NCI-H2171 (cell line): ENCODE data around the gene AGPAT3.
"Not testable (repeated sequence)": the region's sequence is repeated elsewhere in the genome, so short reads cannot be mapped to it uniquely, and the experiment has no call there.

Experiments
- DNase-seq: peaks from one replicate; lab custom pipeline; 2025; lab: John Stamatoyannopoulos, UW

Gene AGPAT3

GRCh38 chr21:43835050-43835449 is 30.0 kb upstream of the AGPAT3 start:
- no peak for DNase-seq

GRCh38 chr21:43835861-43836260 is 29.2 kb upstream of the AGPAT3 start:
- no peak for DNase-seq

- no peak for DNase-seq
Measured at GRCh38 chr21:43836616-43837015, 28.4 kb upstream of the AGPAT3 start.

- DNase-seq: no peak
Measured at GRCh38 chr21:43840259-43840658, 24.8 kb upstream of the AGPAT3 start.

GRCh38 chr21:43842742-43843141 is 22.3 kb upstream of the AGPAT3 start:
- no peak for DNase-seq

DNA sequence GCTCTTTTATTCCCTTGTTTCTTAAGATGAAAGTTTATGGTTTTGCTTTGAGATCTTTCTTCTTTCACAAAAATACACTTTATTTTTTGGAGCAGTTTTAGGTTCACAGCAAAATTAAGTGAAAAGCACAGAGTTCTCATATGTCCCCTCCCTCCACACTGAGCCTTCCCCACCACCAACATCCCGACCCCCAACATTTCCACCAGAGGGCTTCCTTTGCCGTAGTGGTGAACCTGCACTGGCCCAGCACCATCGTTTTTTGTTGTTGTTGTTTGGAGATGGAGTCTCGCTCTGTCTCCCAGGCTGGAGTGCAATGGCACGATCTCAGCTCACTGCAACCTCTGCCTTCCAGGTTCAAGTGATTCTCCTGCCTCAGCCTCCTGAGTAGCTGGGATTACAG is 20.1 kb upstream of the AGPAT3 start:
- not testable (repeated sequence) for DNase-seq

DNA sequence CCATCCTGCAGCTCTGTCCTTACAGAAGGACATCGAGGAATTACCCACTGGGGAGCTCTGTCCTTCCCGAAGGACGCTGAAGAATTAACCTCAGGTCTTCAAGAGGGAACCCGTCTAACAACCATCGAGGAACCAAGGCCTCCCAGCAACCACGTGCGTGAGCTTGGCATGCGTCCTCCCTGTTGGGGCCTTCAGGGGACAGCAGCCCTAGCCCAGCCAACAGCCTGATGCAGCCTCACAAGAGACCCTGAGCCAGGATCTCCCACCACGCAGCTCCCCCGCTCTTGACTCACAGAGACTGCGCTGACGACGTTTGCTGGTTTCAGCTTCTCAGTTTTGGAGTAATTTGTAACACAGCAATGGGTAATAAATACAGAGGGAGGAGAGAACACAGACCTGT is 19.6 kb upstream of the AGPAT3 start:
- no peak for DNase-seq

GRCh38 chr21:43846430-43846829 is 18.6 kb upstream of the AGPAT3 start:
- no peak for DNase-seq

GRCh38 chr21:43847301-43847700 is 17.7 kb upstream of the AGPAT3 start:
- no peak for DNase-seq

DNA sequence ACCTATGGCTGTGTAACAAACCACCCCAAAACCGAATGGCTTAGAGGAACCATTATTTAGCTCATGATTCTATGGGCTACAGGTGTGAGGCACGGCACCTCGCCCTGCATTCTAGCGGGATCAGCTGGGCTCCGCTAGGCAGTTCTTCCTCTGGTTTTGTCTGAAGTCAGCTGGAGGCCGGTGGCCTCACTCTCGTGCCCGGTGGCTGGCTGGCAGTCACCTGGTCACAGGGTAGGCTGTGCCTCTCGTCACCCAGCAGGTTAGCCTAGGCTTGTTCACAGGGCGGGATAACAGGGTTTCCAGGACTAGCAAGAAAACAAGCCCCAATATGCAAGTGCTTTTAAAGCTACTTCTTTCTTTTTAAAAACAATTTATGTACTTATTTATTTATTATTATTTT is 16.3 kb upstream of the AGPAT3 start:
- no peak for DNase-seq

DNA sequence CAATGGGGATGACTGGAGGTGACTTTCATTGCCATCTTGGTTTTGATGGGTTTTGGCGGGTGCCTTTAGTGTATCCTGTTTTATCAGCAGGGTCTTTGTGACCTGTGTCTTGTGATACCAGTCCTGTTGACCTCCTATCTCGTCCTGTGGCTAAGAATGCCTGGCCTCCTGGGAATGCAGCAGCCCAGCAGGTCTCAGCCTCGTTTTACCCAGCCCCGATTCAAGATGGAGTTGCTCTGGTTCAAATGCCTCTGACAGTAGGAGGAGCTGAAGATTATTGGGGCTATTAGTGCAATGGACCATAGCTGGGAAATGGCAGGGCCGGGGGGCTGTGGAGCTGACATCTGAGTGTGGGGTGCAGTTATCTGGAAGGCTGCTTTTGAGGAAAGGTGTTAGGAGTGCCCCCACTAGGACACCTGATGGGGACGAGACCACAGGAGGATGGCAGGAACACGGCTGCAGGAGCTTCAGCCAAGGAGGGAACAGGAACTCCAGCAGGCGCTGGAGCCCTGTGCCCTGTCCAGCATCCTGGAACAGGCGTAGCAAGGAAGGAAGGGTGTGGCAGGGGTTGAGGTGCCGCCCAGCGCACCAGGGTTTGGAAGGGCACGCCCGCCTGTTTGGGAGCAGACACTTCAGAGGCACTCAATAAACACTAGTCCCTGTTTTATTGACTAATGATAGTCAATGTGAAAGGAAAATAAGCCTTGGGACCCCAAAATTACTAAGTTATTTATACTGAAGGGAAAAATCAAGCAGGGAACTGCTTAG is 15.3 kb upstream of the AGPAT3 start:
- DNase-seq: no peak

DNA sequence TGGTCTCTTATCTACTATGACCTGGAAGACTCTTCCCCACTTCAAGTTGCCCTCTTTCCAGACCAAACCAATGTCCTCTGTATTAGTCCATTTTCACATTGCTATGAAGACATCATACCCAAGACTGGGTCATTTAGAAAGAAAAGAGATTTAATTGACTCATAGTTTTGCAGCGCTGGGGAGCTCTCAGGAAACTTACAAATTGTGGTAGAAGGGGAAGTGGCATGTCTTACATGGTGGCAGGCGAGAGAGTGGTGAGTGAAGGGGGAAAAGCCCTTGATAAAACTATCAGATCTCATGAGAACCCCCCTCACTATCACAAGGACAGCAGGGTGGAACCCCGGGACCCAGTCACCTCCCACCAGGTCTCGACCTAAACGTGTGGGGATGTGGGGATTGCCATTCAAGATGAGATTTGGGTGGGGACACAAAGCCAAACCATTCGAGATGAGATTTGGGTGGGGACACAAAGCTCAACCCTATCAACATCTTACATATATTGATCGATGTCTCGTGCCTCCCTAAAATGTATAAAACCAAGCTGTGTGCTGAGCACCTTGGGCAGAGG is 14.2 kb upstream of the AGPAT3 start:
- no peak for DNase-seq

DNA sequence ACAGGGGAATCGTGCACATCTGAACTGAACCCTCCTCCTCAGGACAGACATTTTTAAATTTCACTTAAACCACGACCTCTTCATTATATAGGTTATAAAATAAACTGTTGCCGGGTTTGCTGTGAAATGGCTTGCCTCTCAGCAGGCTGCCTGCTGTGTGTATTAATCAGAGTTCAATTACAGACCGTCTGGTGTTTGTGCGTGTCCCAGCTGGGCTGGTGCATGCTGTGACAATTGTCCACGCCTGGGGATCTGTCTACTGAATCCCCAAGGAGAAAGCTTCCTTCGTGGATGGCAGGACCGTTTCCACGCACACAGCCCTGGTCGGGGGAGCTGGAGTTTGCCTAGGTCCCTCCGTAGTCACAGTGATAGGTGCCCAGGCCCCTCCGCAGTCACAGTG is 13.4 kb upstream of the AGPAT3 start:
- peak; percentile 68 for DNase-seq

- DNase-seq: peak; percentile 81
Measured at GRCh38 chr21:43853851-43854772, 10.9 kb upstream of the AGPAT3 start.

GRCh38 chr21:43854773-43855633 is 10.0 kb upstream of the AGPAT3 start:
- DNase-seq: no peak

- DNase-seq: no peak
Measured at GRCh38 chr21:43855955-43856354, 9.1 kb upstream of the AGPAT3 start.

DNA sequence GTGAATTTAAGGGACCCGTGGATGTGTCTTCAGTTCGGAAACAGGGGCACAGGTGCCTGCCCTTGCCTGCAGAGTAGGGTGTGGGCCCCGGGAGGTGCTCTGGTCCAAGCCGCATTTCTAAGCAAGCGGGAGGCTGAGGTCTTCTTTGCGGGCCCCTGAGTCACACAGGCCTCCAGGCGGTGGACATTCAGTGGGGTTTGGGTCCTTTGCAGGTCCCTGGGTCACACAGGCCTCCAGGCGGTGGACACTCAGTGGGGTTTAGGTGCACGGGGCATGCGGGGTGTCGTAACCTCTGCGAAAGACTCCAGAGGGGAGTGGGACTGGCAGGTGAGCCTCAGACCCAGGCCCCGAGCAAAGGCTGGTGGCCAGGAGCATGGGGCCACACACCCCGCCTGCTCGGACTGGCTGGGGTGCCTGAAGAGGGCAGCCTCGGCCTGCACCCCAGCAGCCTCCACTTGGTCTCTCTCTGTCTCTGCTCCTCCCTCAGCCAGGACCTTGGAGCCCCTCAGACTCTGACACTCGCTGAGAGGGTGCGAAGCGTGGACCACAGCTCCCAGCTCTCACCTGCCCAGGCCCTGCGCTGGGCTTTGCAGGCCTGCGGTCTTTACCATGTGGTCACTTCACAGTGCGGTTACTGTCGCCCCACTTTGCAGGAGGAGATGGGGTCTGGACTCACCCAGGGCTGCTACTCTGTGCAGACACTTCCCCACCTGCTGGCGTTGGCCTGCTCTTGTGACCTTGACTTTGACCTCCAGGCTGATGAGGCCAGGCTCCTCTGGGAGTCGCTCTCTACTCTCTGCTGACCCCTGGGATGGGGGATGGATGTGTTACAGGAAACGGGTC is 6.0 kb upstream of the AGPAT3 start:
- no peak for DNase-seq

- no peak for DNase-seq
Measured at GRCh38 chr21:43859747-43860214, 5.2 kb upstream of the AGPAT3 start.

DNA sequence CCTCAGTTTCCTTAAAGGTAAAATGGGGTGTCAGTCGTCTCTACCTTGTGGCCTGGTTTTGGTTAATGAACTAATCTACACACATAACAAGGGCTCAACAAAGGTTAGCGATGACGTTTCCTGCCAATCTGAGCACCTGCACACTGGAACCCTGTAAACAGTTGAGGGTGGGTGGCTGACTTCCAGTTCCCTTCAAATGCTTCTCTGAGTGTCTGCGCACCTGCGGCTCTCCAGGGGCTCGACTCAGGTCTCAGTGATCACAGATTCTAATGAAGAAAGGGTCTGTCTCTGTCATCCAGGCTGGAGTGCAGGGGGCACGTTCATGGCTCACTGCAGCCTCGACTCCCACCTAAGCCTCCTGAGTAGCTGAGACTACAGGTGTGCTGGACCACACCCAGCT is 3.3 kb upstream of the AGPAT3 start:
- peak; percentile 36 for DNase-seq

- peak; percentile 36 for DNase-seq
Measured at GRCh38 chr21:43864313-43864961, 586 bp upstream of the AGPAT3 start.
